Caco-2 (cell line): ENCODE results near the gene CCL13. TPM values are rescaled to one million over a fixed set of nuclear protein-coding genes. Genes with fewer than 3 reads are reported as not detected.

ENCODE experiments used
- BruUV-seq: library from RNA; stranded (reverse); fragments of 400-500 nt; replicated peaks from 2 replicates; lab custom pipeline; 2021; lab: Mats Ljungman, UMichigan
- CTCF ChIA-PET: fragments of 300-600 bp; sonication (Branson Sonifier 250); formaldehyde crosslinking; loops from one replicate; lab custom pipeline; 2022; ENCODE audit warnings: antibody characterized with exemption; lab: Charles Lee
- POLR2A ChIA-PET: fragments of 300-600 bp; sonication (Branson Sonifier 250); formaldehyde crosslinking; loops from one replicate; lab custom pipeline; 2022; ENCODE audit warnings: antibody characterized with exemption; lab: Charles Lee
- DNase-seq, 2 experiments: peaks; one replicate each; pipeline versions ENCODE4 v3.0.0 to v3.0.0-alpha.2; 2020 to 2022
- H3K27me3 ChIP-seq: replicated peaks from 2 replicates; pipeline ENCODE4 v1.6.0; 2011; ENCODE audit warnings: low read length; ENCODE audit not compliant: control insufficient read depth, insufficient read depth
- H3K36me3 ChIP-seq: 2 replicates; pipeline ENCODE4 v1.5.1; 2011; ENCODE audit warnings: low read length; ENCODE audit not compliant: control insufficient read depth, insufficient read depth
- H3K4me1 ChIP-seq: fragments of 250-450 bp; sonication (Bioruptor Pico); 2 replicates; pipeline ENCODE4 v1.5.1; 2020; ENCODE audit warnings: mild to moderate bottlenecking
- H3K4me3 ChIP-seq: 2 replicates; pipeline ENCODE4 v1.5.1; 2011; ENCODE audit warnings: low read depth, mild to moderate bottlenecking, control low read depth, low read length
- H3K9me3 ChIP-seq: fragments of 250-450 bp; sonication (Bioruptor Pico); 2 replicates; pipeline ENCODE4 v1.5.1; 2020; ENCODE audit warnings: mild to moderate bottlenecking, moderate library complexity
- H3K27ac Mint-ChIP-seq: one replicate; pipeline ENCODE4 v1.8.0; 2022; ENCODE audit warnings: mixed read lengths; ENCODE audit not compliant: unreplicated experiment
- H3K27me3 Mint-ChIP-seq: one replicate; pipeline ENCODE4 v1.8.0; 2022; ENCODE audit warnings: mixed read lengths; ENCODE audit not compliant: insufficient read depth, unreplicated experiment
- H3K36me3 Mint-ChIP-seq: one replicate; pipeline ENCODE4 v1.8.0; 2022; ENCODE audit warnings: mild to moderate bottlenecking, mixed read lengths; ENCODE audit not compliant: insufficient read depth, unreplicated experiment
- H3K4me1 Mint-ChIP-seq: one replicate; pipeline ENCODE4 v1.8.0; 2022; ENCODE audit warnings: low read depth, mixed read lengths; ENCODE audit not compliant: unreplicated experiment
- H3K4me3 Mint-ChIP-seq: one replicate; pipeline ENCODE4 v1.8.0; 2022; ENCODE audit warnings: mild to moderate bottlenecking, moderate library complexity, mixed read lengths; ENCODE audit not compliant: unreplicated experiment
- H3K9me3 Mint-ChIP-seq: one replicate; pipeline ENCODE4 v1.8.0; 2022; ENCODE audit warnings: mixed read lengths; ENCODE audit not compliant: unreplicated experiment
- intact Hi-C: fragments of 100-400 bp; cut with micrococcal nuclease; formaldehyde crosslinking; loops from one replicate; pipeline ENCODE4 v1.10.0; 2022; ENCODE audit not compliant: unreplicated experiment
- total RNA-seq: library from RNA; stranded (reverse); gene quantifications from 2 replicates; pipeline ENCODE4 v1.2.3, GENCODE V29; 2022
- TF ChIP-seq, protein P1 (sequence below), 2 experiments: fragments of 200-600 bp in 1 of 2; IDR thresholded peaks; 1 replicate in 1 of 2; 2 replicates in 1 of 2; pipeline versions ENCODE4 v1.5.1 to v1.8.0; 2011 to 2022; ENCODE audit warnings: antibody characterized with exemption in 1 of 2, control low read depth in 1 of 2, inconsistent platforms in 1 of 2, low read depth in 1 of 2, low read length in 1 of 2, mild to moderate bottlenecking in 1 of 2, moderate library complexity in 1 of 2; ENCODE audit not compliant: insufficient read depth in 1 of 2, severe bottlenecking in 1 of 2, unreplicated experiment in 1 of 2

Gene CCL13
- total RNA-seq, 1 experiment from 2014 or later: not detected

DNA sequence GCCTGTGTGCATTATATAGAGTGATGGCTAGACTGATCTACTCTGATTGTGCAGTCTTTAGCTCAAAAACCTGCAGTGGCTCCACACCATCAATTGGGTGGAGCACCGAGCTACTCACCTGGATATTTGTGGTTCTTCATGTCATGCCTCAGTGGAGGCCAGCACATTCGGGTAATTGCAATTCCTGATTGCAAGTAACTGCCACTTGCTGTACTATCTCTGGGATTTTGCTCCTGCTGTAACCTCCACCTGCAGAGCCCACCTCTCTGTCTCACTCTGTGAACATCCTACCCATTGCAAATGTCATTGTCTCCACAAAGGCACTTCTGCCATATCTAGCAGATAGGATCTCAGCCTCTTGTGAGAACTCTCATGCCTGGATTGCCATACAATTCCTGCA lies 8.5 kb downstream of the CCL13 start:
- Mint-ChIP-seq H3K4me1 (peaks cover 5% of the 10 kb centered on the region), H3K4me3 (no peak overlapping the region), H3K27me3 (peaks cover 14% of the 10 kb centered on the region), H3K36me3 (no peaks in the 10 kb centered on the region), H3K9me3 (no peaks in the 10 kb centered on the region), H3K27ac (no peak overlapping the region)
- no TSS peak for BruUV-seq
- Histone ChIP-seq H3K27me3 (no peaks in the 10 kb centered on the region), H3K9me3 (no peaks in the 10 kb centered on the region), H3K4me1 (peaks cover 11% of the 10 kb centered on the region; the same call in 1 of the 2 replicates), H3K4me3 (no peak overlapping the region), H3K36me3 (no peaks in the 10 kb centered on the region)
- ChIA-PET CTCF (interaction anchor here (1.1 kb wide), 1 partner anchor 164 kb away, joined by 5 read pairs; no protein-coding TSS in a partner anchor), POLR2A (no interaction called here)
- intact Hi-C loops: loop anchor here (5.0 kb wide), 1 partner anchor 47 kb away; the partner anchor contains the start of gene CCL8
- TF ChIP-seq, protein P1, sequence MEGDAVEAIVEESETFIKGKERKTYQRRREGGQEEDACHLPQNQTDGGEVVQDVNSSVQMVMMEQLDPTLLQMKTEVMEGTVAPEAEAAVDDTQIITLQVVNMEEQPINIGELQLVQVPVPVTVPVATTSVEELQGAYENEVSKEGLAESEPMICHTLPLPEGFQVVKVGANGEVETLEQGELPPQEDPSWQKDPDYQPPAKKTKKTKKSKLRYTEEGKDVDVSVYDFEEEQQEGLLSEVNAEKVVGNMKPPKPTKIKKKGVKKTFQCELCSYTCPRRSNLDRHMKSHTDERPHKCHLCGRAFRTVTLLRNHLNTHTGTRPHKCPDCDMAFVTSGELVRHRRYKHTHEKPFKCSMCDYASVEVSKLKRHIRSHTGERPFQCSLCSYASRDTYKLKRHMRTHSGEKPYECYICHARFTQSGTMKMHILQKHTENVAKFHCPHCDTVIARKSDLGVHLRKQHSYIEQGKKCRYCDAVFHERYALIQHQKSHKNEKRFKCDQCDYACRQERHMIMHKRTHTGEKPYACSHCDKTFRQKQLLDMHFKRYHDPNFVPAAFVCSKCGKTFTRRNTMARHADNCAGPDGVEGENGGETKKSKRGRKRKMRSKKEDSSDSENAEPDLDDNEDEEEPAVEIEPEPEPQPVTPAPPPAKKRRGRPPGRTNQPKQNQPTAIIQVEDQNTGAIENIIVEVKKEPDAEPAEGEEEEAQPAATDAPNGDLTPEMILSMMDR (IDR thresholded peaks at IDR 0.05; ENCODE audit: insufficient read depth in 1 of 2, low read depth in 1 of 2, low read length in 1 of 2, severe bottlenecking in 1 of 2, unreplicated experiment in 1 of 2): no peak
- DNase-seq: no peak

DNA sequence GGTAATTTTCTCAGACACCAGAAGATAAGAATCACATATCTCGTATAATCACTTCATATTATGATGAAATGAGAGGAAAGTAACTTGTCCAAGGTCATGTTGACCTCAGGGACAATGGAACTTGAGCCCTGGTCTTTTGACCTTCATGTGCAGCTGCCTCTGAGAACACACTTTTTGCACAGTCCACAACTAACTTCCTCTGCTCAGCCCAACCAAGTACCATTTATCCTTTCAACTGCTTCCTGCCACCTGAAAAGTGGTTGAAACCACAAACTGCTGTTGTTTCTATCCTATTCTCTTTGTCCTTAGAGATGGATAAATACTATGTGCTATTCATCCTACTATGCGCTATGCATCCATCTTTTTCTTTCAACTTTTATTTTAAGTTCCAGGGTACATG lies 9.1 kb downstream of the CCL13 start:
- CTCF ChIA-PET: no interaction called here

DNA sequence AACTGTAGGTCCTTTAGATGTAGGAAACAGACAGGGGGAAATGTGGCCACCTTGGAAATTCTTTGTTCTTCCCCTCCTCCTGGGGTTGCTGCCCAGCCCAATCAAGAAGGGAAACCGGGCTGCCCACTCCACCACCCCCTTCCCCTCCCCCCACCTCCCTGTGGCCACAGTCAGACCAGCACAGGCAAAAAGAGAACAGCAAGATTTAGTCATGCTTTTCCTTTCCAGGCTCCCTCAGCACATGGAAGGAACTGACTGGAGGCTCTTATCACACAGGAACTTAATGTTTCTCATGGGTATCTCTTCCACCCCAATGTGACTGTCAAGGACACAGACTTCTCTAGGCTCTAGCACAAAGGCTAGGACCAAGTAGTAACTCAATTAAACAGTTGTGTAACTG lies 9.7 kb downstream of the CCL13 start:
- intact Hi-C loops: no loop called here
- peaks cover 9% of the 10 kb centered on the region; the same call in 1 of the 2 replicates for H3K4me1 ChIP-seq
- Mint-ChIP-seq H3K9me3 (no peaks in the 10 kb centered on the region), H3K27me3 (peaks cover 14% of the 10 kb centered on the region), H3K4me3 (no peak overlapping the region), H3K4me1 (peaks cover 7% of the 10 kb centered on the region), H3K36me3 (no peaks in the 10 kb centered on the region), H3K27ac (no peak overlapping the region)
- no TSS peak for BruUV-seq
- no peak overlapping the region for H3K4me3 ChIP-seq
- H3K36me3 ChIP-seq: no peaks in the 10 kb centered on the region
- TF ChIP-seq, protein P1 (IDR thresholded peaks at IDR 0.05; ENCODE audit: insufficient read depth in 1 of 2, low read depth in 1 of 2, low read length in 1 of 2, severe bottlenecking in 1 of 2, unreplicated experiment in 1 of 2): no peak
- ChIA-PET POLR2A (no interaction called here), CTCF (no interaction called here)
- H3K9me3 ChIP-seq: no peaks in the 10 kb centered on the region
- H3K27me3 ChIP-seq: no peaks in the 10 kb centered on the region
- DNase-seq: no peak

More for the DNA sequence above, 9.1 kb downstream of the CCL13 start:
- Histone ChIP-seq H3K9me3 (no peaks in the 10 kb centered on the region), H3K36me3 (no peaks in the 10 kb centered on the region), H3K27me3 (no peaks in the 10 kb centered on the region), H3K4me3 (no peak overlapping the region), H3K4me1 (peaks cover 10% of the 10 kb centered on the region; the same call in 1 of the 2 replicates)
- no peak for DNase-seq
- TF ChIP-seq, protein P1 (IDR thresholded peaks at IDR 0.05; ENCODE audit: insufficient read depth in 1 of 2, low read depth in 1 of 2, low read length in 1 of 2, severe bottlenecking in 1 of 2, unreplicated experiment in 1 of 2): no peak
- Mint-ChIP-seq H3K27ac (no peak overlapping the region), H3K4me3 (no peak overlapping the region), H3K9me3 (no peaks in the 10 kb centered on the region), H3K36me3 (no peaks in the 10 kb centered on the region), H3K27me3 (peaks cover 14% of the 10 kb centered on the region), H3K4me1 (peaks cover 5% of the 10 kb centered on the region)
- POLR2A ChIA-PET: no interaction called here
- intact Hi-C loops: no loop called here
- no TSS peak for BruUV-seq
